Thyroid gland (tissue), 4 donors: Measurements from ENCODE around the gene SLC9C2. TPM values are rescaled to one million over a fixed set of nuclear protein-coding genes. Genes with fewer than 3 reads are reported as not detected.

ENCODE experiments used
- DNase-seq, 2 donors: peaks; one replicate each; pipeline ENCODE4 v3.0.0-alpha.2; 2019
- H3K27ac ChIP-seq, 3 donors: fragments of 200-600 bp; sonication (generic); 1 replicate in 2 of 3; 2 replicates in 1 of 3; pipeline ENCODE4 v1.5.1; 2016 to 2019; ENCODE audit warnings: mild to moderate bottlenecking in 1 of 3, moderate library complexity in 1 of 3
- H3K27me3 ChIP-seq: fragments of 200-600 bp; sonication (generic); one replicate; pipeline ENCODE4 v1.5.1; 2019
- H3K36me3 ChIP-seq, 2 donors: fragments of 200-600 bp; sonication (generic); one replicate each; pipeline ENCODE4 v1.5.1; 2016 to 2019
- H3K4me1 ChIP-seq, 2 donors: fragments of 200-600 bp; sonication (generic); one replicate each; pipeline ENCODE4 v1.5.1; 2017 to 2019
- H3K4me3 ChIP-seq, 3 donors: fragments of 200-600 bp; sonication (generic); replicated peaks in 1 of 3; 1 replicate in 2 of 3; 2 replicates in 1 of 3; pipeline ENCODE4 v1.5.1; 2016; ENCODE audit warnings: mild to moderate bottlenecking in 1 of 3
- H3K9me3 ChIP-seq: fragments of 200-600 bp; sonication (generic); one replicate; pipeline ENCODE4 v1.5.1; 2017
- CTCF ChIP-seq, 6 experiments: fragments of 200-600 bp in 3 of 6; fragments of 450-650 bp in 3 of 6; sonication (generic) in 3 of 6; IDR thresholded peaks; one replicate each; pipeline ENCODE4 v1.5.1; 2016 to 2019; ENCODE audit warnings: antibody characterized with exemption in 6 of 6, mild to moderate bottlenecking in 2 of 6, inconsistent platforms in 1 of 6, moderate library complexity in 1 of 6
- POLR2A ChIP-seq, 2 donors: fragments of 450-650 bp; IDR thresholded peaks; one replicate each; pipeline ENCODE4 v1.6.1; 2017; ENCODE audit warnings: antibody characterized with exemption in 2 of 2, mild to moderate bottlenecking in 2 of 2, moderate library complexity in 1 of 2
- WGBS, 2 donors: methylation state at CpG; one replicate each; pipeline ENCODE4 v1.1.5; 2017; 5-methylcytosine and 5-hydroxymethylcytosine counted together
- intact Hi-C: fragments of 100-400 bp; cut with DNase I; formaldehyde crosslinking; loops from one replicate; pipeline ENCODE4 v1.15.1; 2023
- total RNA-seq, 4 donors: library from RNA; depleted of rRNA; stranded (reverse); fragments of >200 nt; gene quantifications; one replicate each; pipeline ENCODE4 v1.2.3, GENCODE V29; 2016

The SLC9C2 gene
- total RNA-seq, 4 donors from 2014 or later, result not detected

DNA sequence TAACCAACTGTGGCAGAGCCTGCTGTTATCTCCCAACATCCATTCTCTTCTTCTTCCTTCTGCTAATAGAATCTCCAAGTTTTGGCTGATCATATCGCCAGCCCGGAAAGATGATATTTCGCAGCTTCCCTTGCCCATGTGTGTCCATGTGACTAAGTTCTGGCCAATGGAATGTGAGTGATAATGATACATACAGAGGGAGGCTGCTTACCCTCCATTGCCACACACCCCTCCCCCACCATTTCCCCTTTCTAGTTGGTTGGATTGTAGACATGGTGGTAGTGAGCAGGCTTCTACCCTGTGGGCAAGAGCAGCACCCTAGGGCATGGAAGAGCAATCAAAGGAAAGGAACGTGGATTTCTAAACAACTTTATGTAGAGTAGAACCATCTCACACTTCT lies 48.8 kb downstream of the SLC9C2 start:
- Histone ChIP-seq H3K27me3 (no peaks in the 10 kb centered on the region), H3K36me3 (no peaks in the 10 kb centered on the region), H3K4me3 (no peak overlapping the region), H3K4me1 (no peaks in the 10 kb centered on the region), H3K27ac (no peak overlapping the region), H3K9me3 (no peaks in the 10 kb centered on the region)
- no peak for DNase-seq
- no peak for TF ChIP-seq CTCF (IDR thresholded peaks at IDR 0.05)
- no peak for TF ChIP-seq POLR2A (IDR thresholded peaks at IDR 0.05)
- WGBS, 2 donors, result 84 to 85% methylated on average over 4 of the region's 4 CpGs
- intact Hi-C loops, result no loop called here

DNA sequence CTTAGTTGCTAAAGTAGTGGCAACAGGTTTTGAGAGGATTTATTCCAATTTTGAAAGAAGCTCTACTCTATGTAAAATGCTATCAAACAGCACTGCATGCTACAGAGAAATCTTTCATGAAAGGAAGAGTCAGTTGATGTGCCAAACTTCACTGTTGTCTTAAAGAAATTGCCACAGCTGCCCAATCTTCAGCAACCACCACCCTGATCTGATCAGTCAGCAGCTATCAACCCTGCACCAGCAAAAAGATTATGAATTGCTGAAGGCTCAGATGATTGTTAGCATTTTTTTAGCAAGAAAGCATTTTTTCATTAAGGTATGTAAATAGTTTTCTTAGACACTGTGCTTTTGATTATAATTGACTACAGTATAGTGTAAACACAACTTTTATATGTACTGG lies 49.6 kb downstream of the SLC9C2 start:
- TF ChIP-seq CTCF (IDR thresholded peaks at IDR 0.05) (no peak), POLR2A (IDR thresholded peaks at IDR 0.05) (no peak)
- Histone ChIP-seq H3K4me1 (no peaks in the 10 kb centered on the region), H3K4me3 (no peak overlapping the region), H3K27ac (no peak overlapping the region), H3K36me3 (no peaks in the 10 kb centered on the region), H3K9me3 (no peaks in the 10 kb centered on the region), H3K27me3 (no peaks in the 10 kb centered on the region)
- intact Hi-C loops, result no loop called here
- no peak for DNase-seq

DNA sequence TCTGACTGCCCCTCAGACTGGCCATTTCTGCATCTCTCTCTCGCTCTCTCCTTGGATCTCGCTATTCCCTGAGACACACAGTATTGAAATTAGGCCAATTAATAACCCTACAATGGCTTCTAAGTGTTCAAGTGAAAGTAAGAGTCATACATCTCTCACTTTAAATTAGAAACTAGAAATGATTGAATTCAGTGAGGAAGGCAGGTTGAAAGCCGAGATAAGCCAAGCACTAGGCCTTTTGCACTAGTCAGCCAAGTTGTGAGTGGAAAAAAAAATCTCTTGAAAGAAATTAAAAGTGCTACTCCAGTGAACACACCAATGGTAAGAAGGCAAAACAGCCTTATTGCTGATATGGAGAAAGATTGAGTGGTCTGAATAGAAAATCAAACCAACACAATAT lies 51.2 kb downstream of the SLC9C2 start:
- no peak for DNase-seq
- Histone ChIP-seq H3K27ac (no peak overlapping the region), H3K27me3 (no peaks in the 10 kb centered on the region), H3K4me1 (no peaks in the 10 kb centered on the region), H3K9me3 (no peaks in the 10 kb centered on the region), H3K4me3 (no peak overlapping the region), H3K36me3 (no peaks in the 10 kb centered on the region)
- WGBS, 2 donors, result 86 to 87% methylated on average over 3 of the region's 3 CpGs
- TF ChIP-seq CTCF (IDR thresholded peaks at IDR 0.05) (no peak), POLR2A (IDR thresholded peaks at IDR 0.05) (no peak)
- intact Hi-C loops, result no loop called here

- Histone ChIP-seq H3K4me3 (no peak overlapping the region), H3K9me3 (no peaks in the 10 kb centered on the region), H3K27me3 (no peaks in the 10 kb centered on the region), H3K4me1 (no peaks in the 10 kb centered on the region), H3K27ac (no peak overlapping the region), H3K36me3 (no peaks in the 10 kb centered on the region)
- intact Hi-C loops, result no loop called here
- WGBS, 2 donors, result 85 to 88% methylated on average over 2 of the region's 2 CpGs
- no peak for TF ChIP-seq CTCF (IDR thresholded peaks at IDR 0.05)
- no peak for TF ChIP-seq POLR2A (IDR thresholded peaks at IDR 0.05)
- no peak for DNase-seq
Measured at GRCh38 chr1:173549813-173550212, 53.1 kb downstream of the SLC9C2 start.

GRCh38 chr1:173545688-173546087 lies 57.2 kb downstream of the SLC9C2 start:
- Histone ChIP-seq H3K4me3 (no peak overlapping the region), H3K9me3 (no peaks in the 10 kb centered on the region), H3K27ac (no peak overlapping the region), H3K36me3 (no peaks in the 10 kb centered on the region), H3K27me3 (no peaks in the 10 kb centered on the region), H3K4me1 (no peaks in the 10 kb centered on the region)
- DNase-seq, result no peak
- intact Hi-C loops, result no loop called here
- 75 to 83% methylated on average over 3 of the region's 3 CpGs for WGBS, 2 donors
- no peak for TF ChIP-seq POLR2A (IDR thresholded peaks at IDR 0.05)

DNA sequence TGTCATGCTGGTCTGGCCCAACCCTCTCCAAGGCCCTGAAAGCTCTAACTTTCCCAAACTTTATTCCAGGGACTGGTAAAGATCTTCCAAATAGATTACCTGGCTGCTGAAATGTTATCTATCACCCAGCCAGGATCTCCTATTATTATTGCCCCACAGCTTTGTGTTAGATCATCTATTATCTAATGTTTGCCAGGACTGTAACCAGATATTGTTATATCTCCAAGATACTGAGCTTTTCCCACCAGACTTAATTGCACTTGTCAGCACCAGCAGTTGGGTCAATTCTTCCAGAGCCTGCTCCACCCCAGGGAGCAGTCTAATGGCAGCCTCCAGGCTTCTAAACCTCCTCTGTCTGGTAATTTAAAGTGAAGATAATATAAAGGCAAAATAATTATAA lies 66.6 kb downstream of the SLC9C2 start:
- Histone ChIP-seq H3K4me1 (no peaks in the 10 kb centered on the region), H3K9me3 (no peaks in the 10 kb centered on the region), H3K27me3 (no peaks in the 10 kb centered on the region), H3K4me3 (no peak overlapping the region), H3K36me3 (no peaks in the 10 kb centered on the region), H3K27ac (no peak overlapping the region)
- no peak for DNase-seq
- intact Hi-C loops, result no loop called here
- TF ChIP-seq CTCF (IDR thresholded peaks at IDR 0.05) (no peak), POLR2A (IDR thresholded peaks at IDR 0.05) (no peak)
